H1 (cell line): ENCODE data around the gene CNBP.

Experiments used
- POLR2AphosphoS5 ChIP-seq: IDR thresholded peaks from 2 replicates; pipeline ENCODE4 v1.6.1; 2011; ENCODE audit warnings: low read depth, low read length
- SP1 ChIP-seq: IDR thresholded peaks from 2 replicates; pipeline ENCODE4 v1.6.1; 2011; ENCODE audit warnings: low read depth, low read length

DNA sequence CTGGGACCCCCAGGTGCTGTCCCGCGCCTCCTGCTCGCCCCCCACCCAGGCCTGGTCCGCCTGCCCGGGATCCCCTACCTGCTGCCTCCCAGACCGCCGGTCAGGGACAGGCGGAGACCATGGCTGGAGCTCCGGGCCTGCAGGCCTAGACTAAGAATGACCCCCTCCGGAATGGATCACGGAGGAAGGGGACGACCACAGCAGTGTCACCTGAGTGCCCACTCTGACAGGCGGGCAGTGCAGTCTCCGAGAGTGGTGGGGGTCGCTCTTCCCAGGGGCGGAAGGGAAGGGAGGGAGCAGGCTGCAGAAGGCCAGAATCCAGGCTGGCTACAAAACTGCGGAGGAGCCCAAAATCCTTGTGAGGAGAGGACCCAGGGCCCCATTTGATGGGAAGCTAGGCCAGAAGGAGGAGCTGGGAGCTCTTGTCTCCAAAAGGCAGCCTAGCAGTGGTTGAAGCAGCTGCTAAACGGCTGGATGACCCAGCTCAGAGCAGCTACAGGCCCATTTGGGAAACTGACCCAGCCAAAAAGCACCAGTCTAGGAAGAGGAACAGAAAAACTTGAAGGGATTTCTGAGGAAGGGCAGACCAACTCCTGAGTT, 61.2 kb downstream of the CNBP start:
- TF ChIP-seq SP1 (no peak), POLR2AphosphoS5 (no peak)
